ENCODE results near the gene LSAMP. TPM values are rescaled to one million over a fixed set of nuclear protein-coding genes. Genes with fewer than 3 reads are reported as not detected.

The LSAMP gene
- total and polyA plus RNA-seq, 5 donors from 2014 or later = not detected

GRCh38 chr3:116337229-116337628 is 108.1 kb downstream of the LSAMP start:
- no peaks in the 10 kb centered on the region for H3K4me1 Mint-ChIP-seq
- no peaks in the 10 kb centered on the region for H3K4me1 ChIP-seq (ENCODE audit: control insufficient read depth, insufficient read depth, low read length, poor library complexity, severe bottlenecking)
- H3K27ac ChIP-seq (ENCODE audit: insufficient read depth, low read length, poor library complexity, severe bottlenecking) = no peak overlapping the region
- H3K36me3 Mint-ChIP-seq = no peaks in the 10 kb centered on the region
- H3K9me3 Mint-ChIP-seq = peaks cover 0 to 7% (median 4%) of the 10 kb centered on the region in 7 donors
- DNase-seq (no peak), ATAC-seq (ENCODE audit: low read depth in 2 of 2) (no peak)
- H3K27ac Mint-ChIP-seq = no peak overlapping the region
- H3K36me3 ChIP-seq (ENCODE audit: control insufficient read depth, insufficient read depth, low read length) = no peaks in the 10 kb centered on the region
- no peaks in the 10 kb centered on the region for H3K27me3 ChIP-seq (ENCODE audit: control insufficient read depth, insufficient read depth, low read length)
- no peaks in the 10 kb centered on the region for H3K27me3 Mint-ChIP-seq
- H3K9me3 ChIP-seq (ENCODE audit: control insufficient read depth in 2 of 2, low read length in 2 of 2) = no peaks in the 10 kb centered on the region
- H3K4me3 Mint-ChIP-seq = no peak overlapping the region
- H3K4me3 ChIP-seq (ENCODE audit: low read depth, low read length) = no peak overlapping the region

GRCh38 chr3:116331380-116331779 is 113.9 kb downstream of the LSAMP start:
- Mint-ChIP-seq H3K9me3 (peaks cover 0 to 14% (median 3%) of the 10 kb centered on the region in 7 donors), H3K27me3 (no peaks in the 10 kb centered on the region), H3K36me3 (no peaks in the 10 kb centered on the region), H3K27ac (no peak overlapping the region), H3K4me3 (no peak overlapping the region), H3K4me1 (no peaks in the 10 kb centered on the region)
- Histone ChIP-seq H3K9me3 (ENCODE audit: control insufficient read depth in 2 of 2, low read length in 2 of 2) (no peaks in the 10 kb centered on the region), H3K36me3 (ENCODE audit: control insufficient read depth, insufficient read depth, low read length) (no peaks in the 10 kb centered on the region), H3K27me3 (ENCODE audit: control insufficient read depth, insufficient read depth, low read length) (no peaks in the 10 kb centered on the region), H3K4me3 (ENCODE audit: low read depth, low read length) (no peak overlapping the region), H3K4me1 (ENCODE audit: control insufficient read depth, insufficient read depth, low read length, poor library complexity, severe bottlenecking) (no peaks in the 10 kb centered on the region), H3K27ac (ENCODE audit: insufficient read depth, low read length, poor library complexity, severe bottlenecking) (no peak overlapping the region)
- ATAC-seq (ENCODE audit: low read depth in 2 of 2) = no peak
- no peak for DNase-seq

GRCh38 chr3:116322750-116323375 is 122.4 kb downstream of the LSAMP start:
- Mint-ChIP-seq H3K9me3 (peaks cover 2 to 14% (median 4%) of the 10 kb centered on the region in 7 donors), H3K36me3 (no peaks in the 10 kb centered on the region), H3K4me1 (no peaks in the 10 kb centered on the region), H3K4me3 (no peak overlapping the region), H3K27me3 (no peaks in the 10 kb centered on the region), H3K27ac (no peak overlapping the region)
- Histone ChIP-seq H3K27ac (ENCODE audit: insufficient read depth, low read length, poor library complexity, severe bottlenecking) (no peak overlapping the region), H3K4me3 (ENCODE audit: low read depth, low read length) (no peak overlapping the region), H3K4me1 (ENCODE audit: control insufficient read depth, insufficient read depth, low read length, poor library complexity, severe bottlenecking) (no peaks in the 10 kb centered on the region), H3K27me3 (ENCODE audit: control insufficient read depth, insufficient read depth, low read length) (no peaks in the 10 kb centered on the region), H3K9me3 (ENCODE audit: control insufficient read depth in 2 of 2, low read length in 2 of 2) (no peaks in the 10 kb centered on the region), H3K36me3 (ENCODE audit: control insufficient read depth, insufficient read depth, low read length) (no peaks in the 10 kb centered on the region)
- ATAC-seq (ENCODE audit: low read depth in 2 of 2) = no peak
- DNase-seq = no peak

- Histone ChIP-seq H3K27ac (ENCODE audit: insufficient read depth, low read length, poor library complexity, severe bottlenecking) (no peak overlapping the region), H3K36me3 (ENCODE audit: control insufficient read depth, insufficient read depth, low read length) (no peaks in the 10 kb centered on the region)
- no peak overlapping the region for H3K4me3 Mint-ChIP-seq
Observed at GRCh38 chr3:116318370-116318769, 126.9 kb downstream of the LSAMP start.

GRCh38 chr3:116316771-116317170 is 128.5 kb downstream of the LSAMP start:
- DNase-seq (no peak), ATAC-seq (ENCODE audit: low read depth in 2 of 2) (no peak)
- H3K27me3 Mint-ChIP-seq = no peaks in the 10 kb centered on the region
- peaks cover 2 to 11% (median 4%) of the 10 kb centered on the region in 7 donors for H3K9me3 Mint-ChIP-seq
- Histone ChIP-seq H3K9me3 (ENCODE audit: control insufficient read depth in 2 of 2, low read length in 2 of 2) (no peaks in the 10 kb centered on the region), H3K4me1 (ENCODE audit: control insufficient read depth, insufficient read depth, low read length, poor library complexity, severe bottlenecking) (no peaks in the 10 kb centered on the region), H3K27ac (ENCODE audit: insufficient read depth, low read length, poor library complexity, severe bottlenecking) (no peak overlapping the region), H3K27me3 (ENCODE audit: control insufficient read depth, insufficient read depth, low read length) (no peaks in the 10 kb centered on the region), H3K4me3 (ENCODE audit: low read depth, low read length) (no peak overlapping the region), H3K36me3 (ENCODE audit: control insufficient read depth, insufficient read depth, low read length) (no peaks in the 10 kb centered on the region)
- peaks cover 0 to 3% (median 0%) of the 10 kb centered on the region in 4 donors for H3K4me1 Mint-ChIP-seq
- H3K27ac Mint-ChIP-seq = no peak overlapping the region
- H3K4me3 Mint-ChIP-seq = no peak overlapping the region
- no peaks in the 10 kb centered on the region for H3K36me3 Mint-ChIP-seq

More at GRCh38 chr3:116318370-116318769, 126.9 kb downstream of the LSAMP start:
- DNase-seq (no peak), ATAC-seq (ENCODE audit: low read depth in 2 of 2) (no peak)
- no peaks in the 10 kb centered on the region for H3K4me1 ChIP-seq (ENCODE audit: control insufficient read depth, insufficient read depth, low read length, poor library complexity, severe bottlenecking)
- Mint-ChIP-seq H3K4me1 (peaks cover 0 to 3% (median 0%) of the 10 kb centered on the region in 4 donors), H3K27ac (no peak overlapping the region), H3K27me3 (no peaks in the 10 kb centered on the region), H3K9me3 (peaks cover 0 to 13% (median 6%) of the 10 kb centered on the region in 7 donors), H3K36me3 (no peaks in the 10 kb centered on the region)
- no peak overlapping the region for H3K4me3 ChIP-seq (ENCODE audit: low read depth, low read length)
- no peaks in the 10 kb centered on the region for H3K9me3 ChIP-seq (ENCODE audit: control insufficient read depth in 2 of 2, low read length in 2 of 2)
- H3K27me3 ChIP-seq (ENCODE audit: control insufficient read depth, insufficient read depth, low read length) = no peaks in the 10 kb centered on the region

- no peaks in the 10 kb centered on the region for H3K27me3 ChIP-seq (ENCODE audit: control insufficient read depth, insufficient read depth, low read length)
- ATAC-seq (ENCODE audit: low read depth in 2 of 2) (no peak), DNase-seq (no peak)
- H3K4me3 ChIP-seq (ENCODE audit: low read depth, low read length) = no peak overlapping the region
- no peaks in the 10 kb centered on the region for H3K4me1 ChIP-seq (ENCODE audit: control insufficient read depth, insufficient read depth, low read length, poor library complexity, severe bottlenecking)
- Mint-ChIP-seq H3K9me3 (peaks cover 2 to 13% (median 6%) of the 10 kb centered on the region in 7 donors), H3K4me1 (peaks cover 0 to 3% (median 0%) of the 10 kb centered on the region in 4 donors), H3K36me3 (no peaks in the 10 kb centered on the region), H3K4me3 (no peak overlapping the region), H3K27me3 (no peaks in the 10 kb centered on the region), H3K27ac (no peak overlapping the region)
- no peaks in the 10 kb centered on the region for H3K9me3 ChIP-seq (ENCODE audit: control insufficient read depth in 2 of 2, low read length in 2 of 2)
- H3K36me3 ChIP-seq (ENCODE audit: control insufficient read depth, insufficient read depth, low read length) = no peaks in the 10 kb centered on the region
- no peak overlapping the region for H3K27ac ChIP-seq (ENCODE audit: insufficient read depth, low read length, poor library complexity, severe bottlenecking)
Observed at GRCh38 chr3:116314476-116314875, 130.8 kb downstream of the LSAMP start.

GRCh38 chr3:116306720-116307119 is 138.6 kb downstream of the LSAMP start:
- H3K36me3 Mint-ChIP-seq = no peaks in the 10 kb centered on the region
- Histone ChIP-seq H3K36me3 (ENCODE audit: control insufficient read depth, insufficient read depth, low read length) (no peaks in the 10 kb centered on the region), H3K27me3 (ENCODE audit: control insufficient read depth, insufficient read depth, low read length) (no peaks in the 10 kb centered on the region), H3K27ac (ENCODE audit: insufficient read depth, low read length, poor library complexity, severe bottlenecking) (no peak overlapping the region), H3K4me3 (ENCODE audit: low read depth, low read length) (no peak overlapping the region), H3K4me1 (ENCODE audit: control insufficient read depth, insufficient read depth, low read length, poor library complexity, severe bottlenecking) (no peaks in the 10 kb centered on the region), H3K9me3 (ENCODE audit: control insufficient read depth in 2 of 2, low read length in 2 of 2) (no peaks in the 10 kb centered on the region)
- no peak for DNase-seq
- H3K27me3 Mint-ChIP-seq = no peaks in the 10 kb centered on the region
- no peaks in the 10 kb centered on the region for H3K4me1 Mint-ChIP-seq
- no peak for ATAC-seq (ENCODE audit: low read depth in 2 of 2)
- no peak overlapping the region for H3K27ac Mint-ChIP-seq
- H3K9me3 Mint-ChIP-seq = peaks cover 0 to 9% (median 3%) of the 10 kb centered on the region in 7 donors
- no peak overlapping the region for H3K4me3 Mint-ChIP-seq

GRCh38 chr3:116306149-116306548 is 139.1 kb downstream of the LSAMP start:
- DNase-seq (no peak), ATAC-seq (ENCODE audit: low read depth in 2 of 2) (no peak)
- H3K27me3 ChIP-seq (ENCODE audit: control insufficient read depth, insufficient read depth, low read length) = no peaks in the 10 kb centered on the region
- H3K36me3 Mint-ChIP-seq = no peaks in the 10 kb centered on the region
- H3K27ac ChIP-seq (ENCODE audit: insufficient read depth, low read length, poor library complexity, severe bottlenecking) = no peak overlapping the region
- no peak overlapping the region for H3K4me3 ChIP-seq (ENCODE audit: low read depth, low read length)
- no peak overlapping the region for H3K4me3 Mint-ChIP-seq
- no peaks in the 10 kb centered on the region for H3K27me3 Mint-ChIP-seq
- H3K4me1 Mint-ChIP-seq = no peaks in the 10 kb centered on the region
- no peaks in the 10 kb centered on the region for H3K36me3 ChIP-seq (ENCODE audit: control insufficient read depth, insufficient read depth, low read length)
- peaks cover 0 to 8% (median 3%) of the 10 kb centered on the region in 7 donors for H3K9me3 Mint-ChIP-seq
- H3K9me3 ChIP-seq (ENCODE audit: control insufficient read depth in 2 of 2, low read length in 2 of 2) = no peaks in the 10 kb centered on the region
- H3K27ac Mint-ChIP-seq = no peak overlapping the region
- no peaks in the 10 kb centered on the region for H3K4me1 ChIP-seq (ENCODE audit: control insufficient read depth, insufficient read depth, low read length, poor library complexity, severe bottlenecking)
